ENCODE data around the gene DISC1. TPM values are rescaled to one million over a fixed set of nuclear protein-coding genes. Genes with fewer than 3 reads are reported as not detected.

Gene DISC1
- total and polyA plus RNA-seq, 2 donors (not counting 1 experiment from before 2014, with no cell fraction given), result 2.0 to 4.3 TPM

GRCh38 chr1:231953660-231954059, 327.1 kb downstream of the DISC1 start:
- no peak overlapping the region for H2AFZ ChIP-seq (ENCODE audit: low read length)
- H3K9me3 ChIP-seq (ENCODE audit: control insufficient read depth, insufficient read depth, low read depth, low read length), result no peaks in the 10 kb centered on the region
- no peak overlapping the region for H3K4me2 ChIP-seq (ENCODE audit: extremely low read depth, insufficient read depth, low read length)
- H4K20me1 ChIP-seq (ENCODE audit: control insufficient read depth, extremely low read depth, insufficient read depth, low read length), result no peaks in the 10 kb centered on the region
- DNase-seq (ENCODE audit: low read depth in 2 of 2), result no peak
- H3K27me3 ChIP-seq (ENCODE audit: control insufficient read depth, insufficient read depth, low read length), result no peaks in the 10 kb centered on the region
- no peaks in the 10 kb centered on the region for H3K79me2 ChIP-seq (ENCODE audit: control insufficient read depth, insufficient read depth, low read length)
- H3K27ac ChIP-seq (ENCODE audit: insufficient read depth, low read length), result no peak overlapping the region
- no peak for TF ChIP-seq EZH2 (IDR thresholded peaks at IDR 0.05; ENCODE audit: low read length, missing control alignments)
- no peaks in the 10 kb centered on the region for H3K36me3 ChIP-seq (ENCODE audit: control insufficient read depth, insufficient read depth, low read length)
- no peak overlapping the region for H3K9ac ChIP-seq (ENCODE audit: insufficient read depth, low read length)
- no peaks in the 10 kb centered on the region for H3K4me1 ChIP-seq (ENCODE audit: control insufficient read depth, extremely low read depth, insufficient read depth, low read length)
- no peak overlapping the region for H3K4me3 ChIP-seq (replicated peaks in 1 of 4; ENCODE audit: control extremely low read depth in 1 of 4, insufficient read depth in 1 of 4, low read depth in 3 of 4, low read length in 4 of 4)

GRCh38 chr1:231954751-231955150, 328.2 kb downstream of the DISC1 start:
- no peaks in the 10 kb centered on the region for H3K36me3 ChIP-seq (ENCODE audit: control insufficient read depth, insufficient read depth, low read length)
- no peaks in the 10 kb centered on the region for H3K79me2 ChIP-seq (ENCODE audit: control insufficient read depth, insufficient read depth, low read length)
- no peak overlapping the region for H3K27ac ChIP-seq (ENCODE audit: insufficient read depth, low read length)
- DNase-seq (ENCODE audit: low read depth in 2 of 2), result no peak
- no peaks in the 10 kb centered on the region for H4K20me1 ChIP-seq (ENCODE audit: control insufficient read depth, extremely low read depth, insufficient read depth, low read length)
- H3K9ac ChIP-seq (ENCODE audit: insufficient read depth, low read length), result no peak overlapping the region
- no peak for TF ChIP-seq EZH2 (IDR thresholded peaks at IDR 0.05; ENCODE audit: low read length, missing control alignments)
- no peak for TF ChIP-seq CTCF (conservative IDR thresholded peaks at IDR 0.05 in 1 of 2, IDR thresholded peaks at IDR 0.05 in 1 of 2; ENCODE audit: low read depth in 1 of 2, low read length in 2 of 2)
- H3K4me1 ChIP-seq (ENCODE audit: control insufficient read depth, extremely low read depth, insufficient read depth, low read length), result no peaks in the 10 kb centered on the region
- no peaks in the 10 kb centered on the region for H3K9me3 ChIP-seq (ENCODE audit: control insufficient read depth, insufficient read depth, low read depth, low read length)
- H3K4me3 ChIP-seq (replicated peaks in 1 of 4; ENCODE audit: control extremely low read depth in 1 of 4, insufficient read depth in 1 of 4, low read depth in 3 of 4, low read length in 4 of 4), result no peak overlapping the region
- H3K4me2 ChIP-seq (ENCODE audit: extremely low read depth, insufficient read depth, low read length), result no peak overlapping the region
- H3K27me3 ChIP-seq (ENCODE audit: control insufficient read depth, insufficient read depth, low read length), result no peaks in the 10 kb centered on the region
- no peak overlapping the region for H2AFZ ChIP-seq (ENCODE audit: low read length)

GRCh38 chr1:231957359-231957758, 330.8 kb downstream of the DISC1 start:
- Histone ChIP-seq H3K27me3 (ENCODE audit: control insufficient read depth, insufficient read depth, low read length) (no peaks in the 10 kb centered on the region), H2AFZ (ENCODE audit: low read length) (no peak overlapping the region), H3K27ac (ENCODE audit: insufficient read depth, low read length) (no peak overlapping the region), H3K36me3 (ENCODE audit: control insufficient read depth, insufficient read depth, low read length) (no peaks in the 10 kb centered on the region), H3K4me3 (replicated peaks in 1 of 4; ENCODE audit: control extremely low read depth in 1 of 4, insufficient read depth in 1 of 4, low read depth in 3 of 4, low read length in 4 of 4) (no peak overlapping the region), H4K20me1 (ENCODE audit: control insufficient read depth, extremely low read depth, insufficient read depth, low read length) (no peaks in the 10 kb centered on the region), H3K79me2 (ENCODE audit: control insufficient read depth, insufficient read depth, low read length) (no peaks in the 10 kb centered on the region), H3K4me2 (ENCODE audit: extremely low read depth, insufficient read depth, low read length) (no peak overlapping the region), H3K4me1 (ENCODE audit: control insufficient read depth, extremely low read depth, insufficient read depth, low read length) (no peaks in the 10 kb centered on the region), H3K9ac (ENCODE audit: insufficient read depth, low read length) (no peak overlapping the region), H3K9me3 (ENCODE audit: control insufficient read depth, insufficient read depth, low read depth, low read length) (no peaks in the 10 kb centered on the region)
- DNase-seq (ENCODE audit: low read depth in 2 of 2), result no peak
- TF ChIP-seq EZH2 (IDR thresholded peaks at IDR 0.05; ENCODE audit: low read length, missing control alignments) (no peak), CTCF (conservative IDR thresholded peaks at IDR 0.05 in 1 of 2, IDR thresholded peaks at IDR 0.05 in 1 of 2; ENCODE audit: low read depth in 1 of 2, low read length in 2 of 2) (no peak)

Measured in fibroblast of lung (primary cell).